SIG-M5 (cell line): ENCODE measurements around the gene MEN1.

Experiments used
- DNase-seq: peaks from one replicate; lab custom pipeline; 2025; lab: John Stamatoyannopoulos, UW

MEN1 gene

GRCh38 chr11:64762277-64762673 lies 48.1 kb downstream of the MEN1 start:
- DNase-seq: no peak

- no peak for DNase-seq
These were observed 49.5 kb downstream of the MEN1 start for GRCh38 chr11:64760759-64761420.

GRCh38 chr11:64759722-64760719 lies 50.3 kb downstream of the MEN1 start, which contains the start of gene PYGM:
PYGM (minus strand) TSS chr11:64759974; CDS start chr11:64759898, 76 bp downstream.
- no peak for DNase-seq

DNA sequence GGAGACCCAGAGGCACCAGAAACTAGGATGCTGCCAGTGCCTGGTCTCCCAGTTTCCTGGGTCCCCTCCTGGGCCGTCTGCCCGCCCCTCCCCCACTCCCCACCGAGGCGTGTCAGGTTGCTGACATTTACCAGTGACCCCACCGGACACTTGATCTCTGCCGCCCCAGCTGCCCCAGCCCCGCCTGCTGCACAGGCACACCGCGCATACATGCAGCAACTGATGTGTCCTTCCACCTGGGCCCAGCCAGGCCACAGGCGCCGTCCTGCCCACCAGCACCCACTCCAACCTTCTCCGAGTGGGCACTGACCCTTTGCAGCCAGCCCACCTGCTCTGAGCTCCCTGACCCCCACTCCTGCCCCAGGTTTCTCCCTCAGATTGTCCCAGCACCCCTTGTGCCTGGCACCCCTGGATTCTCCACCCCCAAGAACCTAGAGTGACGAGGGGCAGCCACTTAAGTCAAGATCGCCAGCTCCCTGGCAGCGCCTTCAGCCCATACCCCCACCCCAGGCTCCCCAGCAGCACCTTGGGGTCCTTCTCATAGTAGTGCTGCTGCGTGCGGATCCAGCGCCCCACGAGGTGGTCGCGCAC lies 51.1 kb downstream of the MEN1 start:
- no peak for DNase-seq

GRCh38 chr11:64758330-64759079 lies 51.8 kb downstream of the MEN1 start:
- no peak for DNase-seq

GRCh38 chr11:64757549-64758329 lies 52.6 kb downstream of the MEN1 start:
- DNase-seq: no peak

DNA sequence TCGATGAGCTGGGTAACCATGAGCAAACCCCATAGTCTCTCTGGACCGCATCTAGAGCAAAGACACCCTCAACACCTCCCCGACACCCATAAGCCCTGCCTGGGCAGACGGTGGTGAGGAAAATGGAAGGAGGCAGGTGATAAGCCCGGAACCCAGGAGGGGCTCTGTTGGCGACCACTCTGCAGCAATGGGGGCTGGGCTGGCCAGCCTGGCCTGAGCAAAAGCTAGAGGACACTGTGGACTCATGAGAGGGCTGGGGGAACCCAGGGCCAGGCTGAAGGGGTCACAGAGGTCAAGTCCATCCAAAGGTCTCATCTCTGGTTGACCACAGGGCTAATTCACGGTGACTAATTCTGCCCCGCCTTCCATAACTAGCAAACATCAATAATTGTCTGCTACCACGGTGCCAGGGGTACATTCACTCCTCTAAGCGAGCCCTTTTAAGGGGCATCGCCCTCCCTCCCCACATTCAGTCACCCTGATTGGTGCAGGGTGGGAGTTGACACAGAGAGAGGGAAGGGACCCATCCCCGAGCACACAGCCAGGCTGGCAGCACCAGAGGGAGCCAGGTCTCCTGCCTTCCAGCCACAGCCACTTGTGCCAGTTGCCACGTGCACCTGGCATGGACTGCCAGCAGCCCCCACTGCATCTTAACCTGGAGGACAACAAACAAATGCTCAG lies 54.5 kb downstream of the MEN1 start:
- DNase-seq: no peak

- DNase-seq: no peak
These were observed 55.3 kb downstream of the MEN1 start for GRCh38 chr11:64754919-64755662.

DNA sequence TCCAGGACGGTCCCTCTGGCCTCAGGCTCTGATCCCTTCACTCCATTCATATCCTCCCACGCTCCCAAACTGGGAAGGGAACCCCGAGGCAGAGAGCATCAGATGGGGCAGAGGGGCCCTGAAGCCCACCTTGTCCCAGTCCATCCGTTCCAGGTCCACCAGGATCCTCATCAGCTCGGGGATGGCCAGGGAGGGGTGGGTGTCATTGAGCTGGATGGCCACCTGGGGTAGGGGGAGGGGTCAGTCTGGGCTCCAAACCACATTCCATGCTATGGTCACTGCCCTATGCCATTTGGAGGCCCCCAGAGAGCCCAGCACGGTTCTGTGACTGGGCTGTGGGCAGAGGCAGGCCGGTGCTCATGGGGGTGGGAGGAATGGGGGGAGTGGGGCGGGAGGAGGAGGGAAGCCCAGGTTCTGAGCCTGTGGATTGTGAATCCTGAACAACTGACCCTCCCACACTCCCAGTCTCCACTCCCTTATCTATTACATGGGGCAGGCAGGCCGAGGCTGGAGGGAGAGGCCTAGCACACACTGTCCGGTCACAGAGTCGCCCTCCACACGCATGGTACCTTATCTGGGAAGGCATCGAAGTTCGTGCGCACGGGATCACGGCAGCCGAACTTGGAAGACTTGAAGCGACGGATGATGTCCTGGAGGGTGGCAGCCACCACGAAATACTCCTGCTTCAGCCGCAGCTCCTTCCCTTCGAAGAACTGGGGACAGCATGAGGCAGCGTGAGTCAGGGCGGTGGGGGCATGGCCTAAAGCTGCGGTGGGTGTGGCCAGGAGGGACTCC lies 56.0 kb downstream of the MEN1 start:
- no peak for DNase-seq
